Endothelial cell of umbilical vein (primary cell): ENCODE data around the gene TNPO3. TPM values are rescaled to one million over a fixed set of nuclear protein-coding genes. Genes with fewer than 3 reads are reported as not detected.
"Not testable (repeated sequence)": the region's sequence is repeated elsewhere in the genome, so short reads cannot be mapped to it uniquely, and the experiment has no call there.

Source experiments
- BruUV-seq: library from RNA; stranded (reverse); fragments of 400-500 nt; replicated peaks from 2 replicates; lab custom pipeline; 2021; lab: Mats Ljungman, UMichigan
- CTCF ChIA-PET: fragments of 300-600, 350-600 bp; sonication (Branson Sonifier 250); formaldehyde crosslinking; loops from one replicate; lab custom pipeline; 2021; ENCODE audit warnings: antibody characterized with exemption, inconsistent platforms; lab: Charles Lee
- POLR2A ChIA-PET: fragments of 300-600, 350-600 bp; sonication (Branson Sonifier 250); formaldehyde crosslinking; loops from one replicate; lab custom pipeline; 2021; ENCODE audit warnings: antibody characterized with exemption, inconsistent platforms; lab: Charles Lee
- DNase-seq: peaks from one replicate; pipeline ENCODE4 v3.0.0-alpha.2; 2011; ENCODE audit warnings: low read depth, low spot score
- FAIRE-seq: peaks from 2 replicates; lab custom pipeline; 2011; peaks lifted over from hg19 to GRCh38; lab: Jason Lieb, UNC
- H2AFZ ChIP-seq: 2 replicates; pipeline ENCODE4 v1.6.0; 2012; ENCODE audit warnings: low read depth, low read length, control low read depth, inconsistent platforms
- H3K27ac ChIP-seq: 2 replicates; pipeline ENCODE4 v1.5.1; 2011; ENCODE audit warnings: low read depth, mild to moderate bottlenecking, control low read depth, low read length, moderate library complexity; ENCODE audit not compliant: insufficient read depth
- H3K27me3 ChIP-seq, 2 experiments: 2 replicates each; pipeline versions ENCODE4 v1.6.0 to v1.6.1; 2011; ENCODE audit warnings: low read length in 2 of 2, mixed read lengths in 1 of 2; ENCODE audit not compliant: control insufficient read depth in 2 of 2, insufficient read depth in 2 of 2
- H3K36me3 ChIP-seq, 2 experiments: 2 replicates in 1 of 2; 3 replicates in 1 of 2; pipeline ENCODE4 v1.5.1; 2011; ENCODE audit warnings: low read length in 2 of 2, mild to moderate bottlenecking in 1 of 2, moderate library complexity in 1 of 2; ENCODE audit not compliant: control insufficient read depth in 2 of 2, insufficient read depth in 2 of 2; ENCODE audit errors: extremely low read depth in 1 of 2
- H3K4me1 ChIP-seq: 3 replicates; pipeline ENCODE4 v1.5.1; 2011; ENCODE audit warnings: mild to moderate bottlenecking, low read length; ENCODE audit not compliant: control insufficient read depth, insufficient read depth; ENCODE audit errors: extremely low read depth
- H3K4me2 ChIP-seq: 2 replicates; pipeline ENCODE4 v1.6.1; 2011; ENCODE audit warnings: low read length, control low read depth, mixed read lengths; ENCODE audit not compliant: insufficient read depth
- H3K4me3 ChIP-seq, 3 experiments: fragments of 200-600 bp in 1 of 3; sonication (generic), shearing (Covaris generic) in 1 of 3; replicated peaks in 1 of 3; 2 replicates each; pipeline ENCODE4 v1.5.1; 2011 to 2016; ENCODE audit warnings: control low read depth in 3 of 3, low read length in 3 of 3, mild to moderate bottlenecking in 2 of 3, inconsistent platforms in 1 of 3, low read depth in 1 of 3, moderate library complexity in 1 of 3; ENCODE audit not compliant: insufficient read depth in 1 of 3
- H3K79me2 ChIP-seq: 2 replicates; pipeline ENCODE4 v1.6.0; 2012; ENCODE audit warnings: low read length, inconsistent platforms; ENCODE audit not compliant: control insufficient read depth, insufficient read depth
- H3K9ac ChIP-seq: replicated peaks from 2 replicates; pipeline ENCODE3; 2011; ENCODE audit warnings: low read length, control low read depth; ENCODE audit not compliant: insufficient read depth; ENCODE audit errors: extremely low read depth
- H3K9me1 ChIP-seq: replicated peaks from 3 replicates; pipeline ENCODE4 v1.6.0; 2011; ENCODE audit warnings: mild to moderate bottlenecking, low read length; ENCODE audit not compliant: control insufficient read depth, insufficient read depth; ENCODE audit errors: extremely low read depth
- H3K9me3 ChIP-seq: replicated peaks from 2 replicates; pipeline ENCODE4 v1.5.1; 2012; ENCODE audit warnings: low read length, inconsistent platforms; ENCODE audit not compliant: control insufficient read depth, insufficient read depth
- H4K20me1 ChIP-seq: replicated peaks from 2 replicates; pipeline ENCODE3; 2011; ENCODE audit warnings: mild to moderate bottlenecking, low read length; ENCODE audit not compliant: control insufficient read depth, insufficient read depth; ENCODE audit errors: extremely low read depth
- CTCF ChIP-seq, 2 donors: IDR thresholded peaks; 1 replicate in 1 of 2; 2 replicates in 1 of 2; pipeline ENCODE4 v1.5.1; 2011; ENCODE audit warnings: low read length in 2 of 2, mild to moderate bottlenecking in 2 of 2, moderate library complexity in 2 of 2, control low read depth in 1 of 2, inconsistent platforms in 1 of 2, low read depth in 1 of 2; ENCODE audit not compliant: insufficient read depth in 1 of 2; ENCODE audit errors: extremely low read depth in 1 of 2
- EZH2 ChIP-seq: IDR thresholded peaks from 2 replicates; pipeline ENCODE4 v1.6.1; 2012; ENCODE audit warnings: borderline replicate concordance, low read depth, mild to moderate bottlenecking, moderate library complexity, low read length, inconsistent platforms; ENCODE audit not compliant: severe bottlenecking
- FOS ChIP-seq: IDR thresholded peaks from 2 replicates; pipeline ENCODE4 v1.6.1; 2011; ENCODE audit warnings: mild to moderate bottlenecking, low read length, moderate library complexity, borderline replicate concordance; ENCODE audit not compliant: insufficient read depth
- GATA2 ChIP-seq: IDR thresholded peaks from 2 replicates; pipeline ENCODE4 v1.7.0; 2011; ENCODE audit warnings: low read depth, mild to moderate bottlenecking, moderate library complexity, mixed read lengths, low read length; ENCODE audit not compliant: insufficient read length, insufficient read depth
- JUN ChIP-seq: IDR thresholded peaks from 2 replicates; pipeline ENCODE4 v1.6.1; 2011; ENCODE audit warnings: borderline replicate concordance, low read depth; ENCODE audit not compliant: insufficient read length, insufficient read depth
- MAX ChIP-seq: IDR thresholded peaks from 2 replicates; pipeline ENCODE4 v1.6.1; 2011; ENCODE audit not compliant: insufficient read depth, insufficient read length
- MYC ChIP-seq: IDR thresholded peaks from one replicate; pipeline ENCODE4 v1.6.1; 2011; ENCODE audit warnings: mild to moderate bottlenecking, low read depth, low read length
- POLR2A ChIP-seq: IDR thresholded peaks from 2 replicates; pipeline ENCODE4 v1.6.1; 2012; ENCODE audit warnings: low read depth, mild to moderate bottlenecking, control low read depth, low read length
- POLR2AphosphoS5 ChIP-seq: IDR thresholded peaks from 2 replicates; pipeline ENCODE4 v1.6.1; 2012; ENCODE audit warnings: low read depth, mild to moderate bottlenecking, control low read depth, low read length, moderate library complexity; ENCODE audit not compliant: insufficient read depth
- dilution Hi-C: fragments of 300-500 bp; cut with MboI; formaldehyde crosslinking; loops from one replicate; pipeline ENCODE4 v1.15.0; 2019; ENCODE audit warnings: low sequenced_read_pairs; ENCODE audit not compliant: extremely low pct_ligation_motif_present
- intact Hi-C: fragments of 100-400 bp; cut with micrococcal nuclease; formaldehyde crosslinking; loops from one replicate; pipeline ENCODE4 v1.10.0; 2022
- polyA plus RNA-seq, 4 experiments: library from polyadenylated mRNA; depleted of rRNA in 3 of 4; stranded (reverse) in 3 of 4; unstranded in 1 of 4; fragments of >200 nt; gene quantifications; 2 replicates each; pipeline versions ENCODE4 v1.2.1 to v1.2.3, GENCODE V29; 2011 to 2012; ENCODE audit warnings: missing spikeins in 1 of 4
- total RNA-seq: library from RNA; stranded (reverse); gene quantifications from 2 replicates; pipeline ENCODE4 v1.2.3, GENCODE V29; 2021

Gene TNPO3
- total and polyA plus RNA-seq, 2 donors (not counting 3 experiments of a cell fraction or from before 2014, with no cell fraction given) = 29.0 to 46.9 TPM

DNA sequence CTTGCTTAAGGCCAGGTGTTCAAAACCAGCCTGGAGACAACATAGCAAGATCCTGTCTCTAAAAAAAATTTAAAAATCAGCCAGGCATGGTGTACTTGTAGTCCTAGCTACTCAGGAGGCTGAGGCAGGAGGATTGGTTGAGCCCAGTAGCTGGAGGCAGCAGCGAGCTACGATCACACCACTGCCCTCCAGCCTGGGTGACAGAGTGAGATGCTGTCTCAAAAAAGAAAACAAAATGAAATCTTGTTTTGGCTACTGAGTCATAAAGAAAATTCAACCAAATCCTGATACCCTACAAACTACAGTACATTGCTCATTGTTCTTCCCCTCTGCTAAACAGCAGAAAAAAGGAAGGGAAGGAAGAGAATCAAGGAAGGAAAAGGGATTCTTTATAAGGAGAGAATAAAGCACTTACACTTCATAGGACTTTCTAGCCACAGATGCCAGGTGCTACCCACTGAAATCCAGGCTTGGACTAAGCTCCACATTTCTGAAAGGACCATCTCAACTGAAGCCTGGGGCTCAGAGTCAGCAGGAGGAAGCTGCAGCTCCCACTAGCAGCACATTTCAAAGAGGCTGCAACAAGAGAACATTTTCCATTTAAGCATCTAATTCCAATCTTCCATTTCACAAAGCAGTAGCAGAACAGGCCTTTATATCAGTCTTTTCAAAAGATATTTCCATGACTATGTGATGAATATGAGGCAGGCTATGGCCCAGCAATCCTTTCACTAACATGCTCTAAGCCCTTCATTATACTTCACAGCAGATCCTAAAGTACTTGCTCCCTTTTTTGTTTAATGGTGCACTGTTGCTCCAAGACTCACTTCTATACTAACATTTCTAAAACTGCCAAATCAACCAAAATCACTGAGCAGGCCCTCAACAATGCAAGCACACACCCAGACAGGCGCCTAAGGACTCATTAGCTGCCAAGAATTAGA is 13.5 kb downstream of the TNPO3 start:
- H3K9ac ChIP-seq = no peak overlapping the region
- peaks cover 97% of the 10 kb centered on the region for H3K79me2 ChIP-seq
- no peaks in the 10 kb centered on the region for H3K27me3 ChIP-seq
- H3K36me3 ChIP-seq = peaks cover 0 to 2% of the 10 kb centered on the region in 2 experiments
- H3K4me3 ChIP-seq = no peak overlapping the region
- DNase-seq = peak; percentile 12
- POLR2A ChIA-PET = no interaction called here
- peaks cover 13% of the 10 kb centered on the region for H4K20me1 ChIP-seq
- no peaks in the 10 kb centered on the region for H3K9me3 ChIP-seq
- CTCF ChIA-PET = interaction anchor here (1.0 to 2.3 kb wide), 6 partner anchors 12 to 122 kb away, joined by 3 to 8 read pairs (median 4); no protein-coding TSS in a partner anchor
- no peaks in the 10 kb centered on the region for H3K9me1 ChIP-seq
- H2AFZ ChIP-seq = no peak overlapping the region
- no peak for FAIRE-seq
- dilution Hi-C loops = no loop called here
- H3K27ac ChIP-seq = peak overlapping the region; percentile 27
- intact Hi-C loops = no loop called here
- no peak for TF ChIP-seq POLR2A
- no peak for TF ChIP-seq POLR2AphosphoS5
- TF ChIP-seq GATA2 = no peak
- no peak for TF ChIP-seq MAX
- no peak for TF ChIP-seq FOS
- no peak for TF ChIP-seq CTCF (IDR thresholded peaks at IDR 0.05; ENCODE audit: extremely low read depth in 1 of 2, insufficient read depth in 1 of 2, low read depth in 1 of 2, low read length in 2 of 2)
- TF ChIP-seq JUN = no peak
- no peak for TF ChIP-seq EZH2
- no peak for TF ChIP-seq MYC
- no TSS peak for BruUV-seq
- peaks cover 12% of the 10 kb centered on the region for H3K4me1 ChIP-seq
- peak overlapping the region; percentile 21 for H3K4me2 ChIP-seq

GRCh38 chr7:129038468-129038867 is 16.4 kb downstream of the TNPO3 start:
- H4K20me1 ChIP-seq, BruUV-seq, H3K36me3 ChIP-seq, H2AFZ ChIP-seq, H3K9me1 ChIP-seq, H3K27ac ChIP-seq, H3K9me3 ChIP-seq, H3K27me3 ChIP-seq, FAIRE-seq, POLR2A ChIA-PET, H3K9ac ChIP-seq, intact Hi-C loops, H3K4me3 ChIP-seq, H3K4me2 ChIP-seq, CTCF ChIA-PET, DNase-seq, dilution Hi-C loops: not testable (repeated sequence)
- Histone ChIP-seq H3K4me1 (peaks cover 12% of the 10 kb centered on the region), H3K79me2 (peaks cover 89% of the 10 kb centered on the region)
